GM12865 (cell line): ENCODE data around the gene CLEC4A.
"Not testable (repeated sequence)": the region's sequence is repeated elsewhere in the genome, so short reads cannot be mapped to it uniquely, and the experiment has no call there.

Experiments
- DNase-seq: peaks from one replicate; pipeline ENCODE4 v3.0.0; 2010; ENCODE audit warnings: low read depth
- H3K4me3 ChIP-seq: 2 replicates; pipeline ENCODE4 v1.5.1; 2011; ENCODE audit warnings: mild to moderate bottlenecking, low read depth, low read length, control low read depth
- CTCF ChIP-seq: IDR thresholded peaks from 2 replicates; pipeline ENCODE4 v1.5.1; 2011; ENCODE audit warnings: low read length, control low read depth, low read depth, inconsistent platforms; ENCODE audit not compliant: insufficient read depth; ENCODE audit errors: missing control alignments

Gene CLEC4A

DNA sequence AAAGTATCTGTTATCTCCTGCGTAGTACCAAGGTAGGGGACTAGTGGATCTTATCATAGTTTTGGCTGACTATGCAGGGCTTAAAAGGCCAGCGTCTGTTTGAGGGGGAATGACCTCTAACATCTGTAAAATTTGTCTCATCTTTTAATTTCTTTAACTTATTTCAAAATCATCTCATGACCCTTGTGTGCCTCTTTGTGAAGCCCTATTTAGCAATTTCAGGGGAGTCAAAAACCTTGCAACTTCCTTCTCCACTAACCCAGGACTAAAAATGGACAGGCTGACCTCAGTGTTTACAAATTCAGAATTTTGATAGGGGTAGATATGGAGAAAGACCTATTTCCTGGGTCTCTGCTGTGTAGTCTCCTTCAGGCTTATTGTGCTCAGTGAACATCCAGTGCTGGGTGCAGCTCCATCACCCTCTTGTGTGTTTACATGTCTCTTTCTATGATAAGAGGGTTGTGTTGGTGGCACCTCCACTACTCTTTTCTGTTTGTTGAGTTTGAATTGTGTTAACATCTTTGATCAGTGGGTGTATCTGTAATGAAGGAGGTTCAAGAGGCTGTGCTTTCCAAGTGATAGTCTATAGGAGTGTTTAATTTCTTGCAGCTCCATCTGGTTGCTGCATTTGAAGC is 27.0 kb upstream of the CLEC4A start:
- no peak for TF ChIP-seq CTCF
- no peak for DNase-seq
- no peak overlapping the region for H3K4me3 ChIP-seq

- no peak overlapping the region for H3K4me3 ChIP-seq
- DNase-seq, result no peak
- TF ChIP-seq CTCF, result no peak
Measured at GRCh38 chr12:8099235-8099634, 24.2 kb upstream of the CLEC4A start.

DNA sequence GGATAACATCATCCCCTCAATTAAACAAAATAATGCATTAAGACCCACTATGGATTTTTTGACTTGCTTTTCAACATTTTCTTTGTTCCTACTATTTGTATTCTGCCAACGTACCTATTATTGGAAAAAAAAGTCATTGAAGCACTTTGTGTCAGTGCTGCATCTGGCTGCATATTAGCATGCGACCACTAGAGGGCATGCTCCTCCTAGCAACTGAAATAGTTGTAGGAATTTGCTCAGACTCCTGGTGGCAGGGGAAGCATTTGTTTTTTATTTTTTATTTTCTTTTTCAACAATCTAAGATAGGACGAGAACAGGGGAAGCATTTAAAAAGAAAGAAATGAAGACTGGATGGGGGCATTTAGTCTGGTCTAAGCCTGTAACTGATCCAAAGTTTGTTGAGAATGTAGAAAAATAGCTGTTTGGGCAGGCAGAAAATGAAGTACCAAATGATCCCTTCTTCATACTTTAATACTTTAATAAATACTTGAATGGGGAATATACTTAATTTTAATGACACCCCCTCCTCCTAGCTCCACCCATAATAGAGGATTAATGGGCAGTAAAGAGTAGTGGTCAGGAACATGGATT is 14.5 kb upstream of the CLEC4A start:
- no peak overlapping the region for H3K4me3 ChIP-seq
- DNase-seq, result peak; percentile 86
- peak; percentile 95 for TF ChIP-seq CTCF

- H3K4me3 ChIP-seq, DNase-seq: not testable (repeated sequence)
Measured at GRCh38 chr12:8113117-8113516, 10.3 kb upstream of the CLEC4A start.

DNA sequence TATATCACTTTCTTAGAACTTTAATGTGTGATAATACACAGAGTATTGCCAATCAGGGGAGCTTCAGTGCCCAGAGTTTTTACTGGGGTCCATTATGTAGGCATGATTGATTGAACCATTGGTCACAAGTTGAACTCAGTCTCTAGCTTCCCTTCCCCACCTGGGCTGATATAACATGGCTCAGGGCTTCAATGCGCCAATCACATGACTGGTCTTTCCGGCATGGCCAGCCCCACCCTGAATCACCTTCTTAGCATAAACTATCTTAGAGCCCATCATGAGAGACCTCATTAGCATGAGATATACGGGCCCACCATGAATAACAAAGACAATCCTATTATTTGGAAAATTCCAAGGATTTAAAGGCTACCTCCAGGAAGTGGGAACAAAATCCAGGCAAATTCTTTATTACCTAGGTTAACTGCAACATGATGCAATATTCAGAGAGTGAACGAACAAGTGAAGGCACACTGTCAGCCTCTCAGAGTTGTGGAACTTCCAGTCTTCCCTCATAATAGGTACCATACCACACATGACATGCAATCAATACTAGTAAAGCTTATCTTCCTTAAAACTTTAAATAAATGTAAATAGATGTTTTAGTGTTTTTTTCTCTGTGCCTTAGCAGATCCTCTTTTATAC is 3.2 kb upstream of the CLEC4A start:
- H3K4me3 ChIP-seq, result no peak overlapping the region
- no peak for TF ChIP-seq CTCF
- no peak for DNase-seq

DNA sequence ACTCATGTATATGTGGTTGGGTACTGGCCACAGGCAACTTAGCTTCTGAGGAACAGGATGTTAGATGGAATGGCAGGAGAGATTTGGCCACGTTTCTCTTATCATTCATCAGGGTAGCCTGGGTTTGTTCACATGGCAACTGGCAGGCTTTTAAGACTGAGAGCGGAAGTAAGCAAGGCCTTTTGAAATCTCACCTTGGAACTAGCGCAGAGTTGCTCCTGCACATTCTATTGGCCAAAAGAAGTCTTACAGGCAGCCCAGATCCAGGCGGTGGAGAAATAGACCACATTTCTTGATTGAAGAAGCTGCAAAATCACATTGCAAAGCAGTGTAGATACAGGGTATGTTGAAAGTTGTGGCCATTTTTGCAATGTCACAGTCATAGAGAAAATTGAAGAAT is 3.7 kb downstream of the CLEC4A start:
- no peak for TF ChIP-seq CTCF
- H3K4me3 ChIP-seq, result no peak overlapping the region
- no peak for DNase-seq

DNA sequence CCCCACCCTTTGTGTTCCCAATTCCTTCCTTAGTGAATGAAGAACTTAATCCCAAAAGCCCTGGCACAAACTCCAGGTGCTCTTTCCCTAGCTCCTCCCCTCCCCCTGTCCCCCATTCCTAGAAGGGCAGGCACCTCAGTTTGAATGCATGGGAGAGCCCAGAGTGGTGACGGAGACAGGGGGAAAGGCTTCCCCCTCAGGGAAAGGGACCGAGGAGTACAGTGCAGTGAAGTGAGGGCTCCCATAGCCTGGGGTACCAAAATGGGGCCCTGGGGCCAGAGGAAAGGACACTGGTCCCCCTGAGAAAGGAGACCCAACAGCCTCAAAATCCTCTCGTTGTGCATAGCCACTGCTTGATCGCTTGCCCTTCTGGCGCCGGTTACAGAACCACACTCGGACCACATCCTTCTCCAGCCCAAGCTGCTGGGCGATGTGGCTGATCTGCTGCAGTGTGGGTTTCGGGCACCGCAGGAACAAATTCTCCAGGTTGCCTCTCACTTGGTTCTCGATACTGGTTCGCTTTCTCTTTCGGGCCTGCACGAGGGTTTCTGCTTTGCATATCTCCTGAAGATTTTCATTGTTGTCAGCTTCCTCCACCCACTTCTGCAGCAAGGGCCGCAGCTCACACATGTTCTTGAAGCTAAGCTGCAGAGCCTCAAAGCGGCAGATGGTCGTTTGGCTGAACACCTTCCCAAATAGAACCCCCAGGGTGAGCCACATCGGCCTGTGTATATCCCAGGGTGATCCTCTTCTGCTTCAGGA is 10.4 kb downstream of the CLEC4A start:
- peak; percentile 82 for DNase-seq
- H3K4me3 ChIP-seq, result not testable (repeated sequence)

- DNase-seq, H3K4me3 ChIP-seq: not testable (repeated sequence)
Measured at GRCh38 chr12:8134398-8134930, 11.0 kb downstream of the CLEC4A start.

DNA sequence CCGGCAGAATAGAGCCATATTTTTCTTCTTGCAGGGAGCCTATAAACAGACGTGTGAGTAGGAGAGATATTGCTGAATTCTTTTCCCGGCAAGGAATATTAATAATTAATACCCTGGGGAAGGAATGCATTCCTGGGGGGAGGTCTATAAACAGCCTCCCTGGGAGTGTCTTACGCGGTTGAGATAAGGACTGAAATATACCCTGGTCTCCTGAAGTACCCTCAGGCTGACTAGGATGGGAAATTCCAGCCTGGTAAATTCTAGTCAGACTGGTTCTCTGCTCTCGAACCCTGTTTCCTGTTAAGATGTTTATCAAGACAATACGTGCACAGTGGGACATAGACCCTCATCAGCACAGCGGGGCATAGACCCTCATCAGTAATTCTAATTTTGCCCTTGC is 18.2 kb downstream of the CLEC4A start:
- DNase-seq, H3K4me3 ChIP-seq: not testable (repeated sequence)
